ENCODE results near the gene MYRIP.

The MYRIP gene

DNA sequence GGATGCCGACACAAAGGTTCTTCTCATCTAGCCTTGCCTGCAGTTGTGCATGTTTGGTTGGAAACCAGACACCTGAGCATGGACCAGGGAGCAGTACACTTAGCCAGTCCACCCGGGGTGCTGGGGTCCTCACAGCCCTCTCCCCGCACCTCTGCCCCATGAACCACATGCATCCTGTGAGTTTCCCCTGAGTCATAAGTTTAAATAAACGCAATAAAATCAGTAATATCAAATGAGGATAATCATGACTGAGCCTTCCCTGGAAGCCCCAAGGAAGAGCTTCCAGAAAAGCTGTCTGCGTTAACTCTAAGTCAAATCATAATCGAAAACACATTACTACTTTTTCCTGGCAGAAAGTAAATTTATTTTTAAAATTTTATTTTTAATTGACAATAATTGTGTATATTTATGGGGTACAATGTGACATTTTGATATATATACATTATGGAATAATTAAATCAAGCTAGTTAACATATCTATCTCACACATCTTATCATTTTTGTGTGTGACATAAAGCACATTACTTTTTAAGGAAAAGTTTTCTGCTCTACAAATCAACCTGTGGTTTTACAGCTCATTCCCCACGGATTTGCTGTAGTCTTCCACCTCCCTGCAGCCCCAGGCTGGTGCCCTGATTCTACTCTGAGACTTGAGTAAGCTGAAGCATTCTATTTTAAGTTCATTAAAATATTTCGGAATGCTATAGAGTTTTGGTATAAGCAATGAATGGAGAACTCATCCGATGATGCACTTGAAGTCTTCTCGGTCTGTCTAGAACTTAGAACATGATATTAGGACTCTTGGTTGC lies 334.1 kb downstream of the MYRIP start:
- no peak for DNase-seq

DNA sequence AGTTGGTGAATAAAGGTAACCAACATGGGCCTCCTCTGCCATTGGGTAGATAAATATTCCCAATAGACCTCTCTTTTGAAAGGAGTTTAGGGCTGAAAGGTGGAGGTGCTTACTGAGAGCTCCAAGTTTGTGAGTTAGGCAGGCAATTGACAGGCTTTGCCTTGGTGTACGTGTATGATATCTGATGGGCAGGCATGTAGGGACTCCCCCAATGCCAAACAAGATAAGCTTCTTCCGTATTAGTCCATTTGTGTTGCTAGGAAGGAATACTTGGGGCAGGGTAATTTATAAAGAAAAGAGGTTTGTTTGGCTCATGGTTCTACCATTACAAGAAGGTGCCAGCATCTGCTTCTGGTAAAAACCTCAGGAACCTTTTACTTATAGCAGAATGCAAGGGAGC lies 339.4 kb downstream of the MYRIP start:
- no peak for DNase-seq

DNA sequence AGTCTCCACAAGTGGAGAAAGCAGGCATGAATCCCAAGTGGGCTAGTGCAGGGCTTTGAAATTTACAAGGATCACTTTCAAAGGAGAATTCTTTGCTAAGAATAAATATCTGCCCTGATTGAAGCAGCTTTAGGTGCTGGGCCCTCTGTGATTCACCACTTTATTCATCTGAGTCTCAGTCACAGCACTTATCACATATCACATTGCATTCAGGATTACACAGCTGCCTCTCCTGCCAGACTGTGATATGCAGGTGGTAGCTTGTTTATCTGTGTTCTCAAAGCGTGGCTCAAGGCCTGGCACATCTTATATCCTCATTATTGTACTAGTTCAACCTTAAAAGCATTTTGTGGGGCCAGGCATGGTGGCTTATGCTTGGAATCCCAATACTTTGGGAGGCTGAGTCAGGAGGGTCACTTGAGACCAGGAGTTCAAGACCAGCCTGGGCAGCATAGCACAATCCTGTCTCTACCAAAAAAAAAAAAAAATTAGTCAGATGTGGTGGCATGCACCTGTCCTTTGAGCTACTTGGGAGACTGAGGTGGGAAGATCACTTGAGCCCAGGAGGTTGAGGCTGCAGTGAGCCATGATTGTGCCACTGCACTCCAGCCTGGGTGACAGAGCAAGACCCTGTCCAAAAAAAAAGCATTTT lies 343.2 kb downstream of the MYRIP start:
- no peak for DNase-seq

DNA sequence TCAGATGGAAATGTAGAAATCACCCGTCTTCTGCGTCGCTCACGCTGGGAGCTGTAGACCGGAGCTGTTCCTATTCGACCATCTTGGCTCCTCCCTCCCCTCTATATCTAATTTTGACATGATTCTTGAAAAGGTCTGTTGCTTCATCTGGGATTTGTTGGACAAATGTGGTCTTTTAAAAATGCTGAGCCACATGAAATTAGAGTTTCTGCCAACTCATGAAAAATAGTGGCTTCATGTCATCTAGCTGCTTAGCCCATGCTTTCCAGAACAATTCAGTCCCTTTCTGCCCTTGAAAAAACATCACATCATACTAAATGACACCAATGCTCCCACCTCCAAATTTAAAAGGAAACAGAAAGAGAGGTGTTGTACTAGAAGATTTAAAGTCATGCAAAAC lies 351.5 kb downstream of the MYRIP start:
- DNase-seq = no peak

DNA sequence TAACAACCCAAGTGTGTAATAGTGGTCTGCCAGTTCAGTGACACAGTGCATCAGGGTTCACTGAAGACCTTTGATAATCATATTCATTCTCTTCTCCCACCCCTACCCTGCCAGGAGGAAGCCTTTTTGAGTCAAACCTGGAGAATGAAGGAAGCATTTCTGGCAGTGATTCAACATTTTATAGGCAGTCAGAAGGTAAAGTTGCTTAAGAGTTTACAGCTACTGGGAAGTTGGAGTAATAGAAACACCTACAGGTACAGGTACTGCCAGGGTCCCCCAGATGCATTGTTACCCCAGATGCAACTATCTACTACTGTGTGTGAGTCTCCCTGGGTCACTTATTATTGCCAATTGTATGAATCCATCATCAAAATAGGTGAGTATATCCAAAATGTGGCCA lies 353.2 kb downstream of the MYRIP start:
- DNase-seq = no peak

DNA sequence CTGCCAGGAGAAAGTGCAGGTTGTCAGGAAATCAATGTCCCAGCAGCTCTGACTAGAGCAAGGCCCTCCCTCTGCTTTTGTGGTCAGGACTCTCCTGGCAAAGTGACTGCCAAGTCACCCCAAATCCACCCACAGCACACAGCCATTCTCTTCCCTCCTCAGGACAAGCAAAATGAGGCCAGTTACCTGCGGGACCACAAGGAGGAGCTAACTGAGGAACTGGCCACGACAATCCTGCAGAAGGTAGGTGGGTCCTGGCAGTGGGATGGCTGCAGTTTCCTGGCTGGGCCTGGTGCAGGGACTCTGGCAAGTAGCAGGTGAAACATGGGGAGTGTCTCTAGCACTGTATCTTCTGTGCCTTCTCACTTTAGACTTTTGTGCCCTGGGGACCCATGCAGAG lies 357.6 kb downstream of the MYRIP start:
- DNase-seq = no peak

DNA sequence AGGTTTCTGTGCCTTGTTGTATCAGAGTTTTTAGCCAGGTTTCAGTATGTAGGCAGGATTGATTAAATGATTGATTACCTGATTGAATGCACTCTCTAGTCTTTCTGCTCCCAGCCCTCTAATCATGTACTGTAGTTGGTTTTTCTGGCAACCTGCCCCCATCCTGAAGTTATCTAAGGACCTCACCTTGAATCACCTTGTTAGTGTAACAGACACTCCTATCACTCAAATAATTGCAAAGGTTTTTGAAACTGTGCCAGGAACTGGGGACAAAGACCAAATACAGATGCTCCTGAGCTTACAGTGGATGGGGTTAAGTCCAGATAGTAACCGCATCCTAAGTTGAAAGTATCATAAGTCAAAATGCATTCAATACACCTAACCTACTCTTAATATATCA lies 358.5 kb downstream of the MYRIP start:
- no peak for DNase-seq

DNA sequence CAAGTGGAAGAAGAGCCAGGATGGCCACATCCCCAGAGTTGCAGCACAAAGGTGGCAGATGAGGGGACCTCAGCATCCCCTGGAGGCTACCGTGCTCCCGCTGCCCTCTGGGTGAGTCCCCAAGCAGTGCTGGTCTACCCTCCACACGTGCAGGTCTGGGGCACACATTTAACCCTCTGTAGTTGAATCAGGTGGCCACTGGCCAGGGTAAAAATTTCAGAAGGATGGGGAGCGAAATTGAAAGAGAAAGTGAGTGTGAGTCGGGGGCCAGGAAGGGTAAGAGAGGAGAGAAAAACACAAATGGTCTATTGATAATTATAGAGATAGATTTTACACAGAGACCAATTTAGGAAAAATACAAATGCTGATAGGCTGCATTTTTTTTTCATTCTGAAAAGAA lies 360.6 kb downstream of the MYRIP start:
- DNase-seq = no peak

DNA sequence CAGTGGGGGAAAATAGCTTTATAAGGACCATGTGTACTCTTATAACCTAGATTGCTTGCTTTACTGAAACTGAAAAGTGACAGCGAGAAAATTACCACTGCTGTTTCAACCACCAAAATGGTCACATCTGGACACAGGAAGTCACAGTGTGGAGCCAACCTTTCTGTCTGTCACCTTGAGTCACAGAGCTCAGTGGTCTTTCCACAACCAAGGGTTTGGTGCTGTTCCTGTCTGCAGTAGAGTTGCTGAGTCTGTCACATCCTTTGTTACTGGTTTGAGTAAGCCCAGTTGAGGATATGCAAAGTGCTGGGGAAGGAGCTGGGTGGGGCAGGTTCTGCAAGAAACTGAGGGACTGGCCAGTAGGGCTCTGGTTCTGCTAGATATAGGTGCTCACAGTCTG lies 361.0 kb downstream of the MYRIP start:
- DNase-seq = no peak

DNA sequence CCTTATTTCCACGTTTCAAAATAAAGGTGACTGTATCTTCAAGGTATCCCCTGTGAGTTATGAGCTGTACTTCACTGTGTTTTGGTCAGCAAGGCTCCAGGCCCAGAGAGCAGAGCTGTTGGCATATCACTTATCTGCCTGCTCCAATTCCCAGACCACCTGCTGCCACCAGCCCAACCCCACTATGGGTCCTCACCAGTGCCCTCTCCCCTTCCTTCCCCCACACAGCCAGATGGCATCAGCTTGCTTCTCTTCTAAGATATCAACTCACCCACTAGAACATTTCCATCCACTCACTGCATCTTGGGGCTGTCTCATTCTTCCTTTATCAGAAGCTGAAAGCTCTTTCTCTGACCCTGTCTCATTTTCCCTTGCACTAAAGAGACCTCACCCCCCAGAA lies 363.2 kb downstream of the MYRIP start:
- no peak for DNase-seq

DNA sequence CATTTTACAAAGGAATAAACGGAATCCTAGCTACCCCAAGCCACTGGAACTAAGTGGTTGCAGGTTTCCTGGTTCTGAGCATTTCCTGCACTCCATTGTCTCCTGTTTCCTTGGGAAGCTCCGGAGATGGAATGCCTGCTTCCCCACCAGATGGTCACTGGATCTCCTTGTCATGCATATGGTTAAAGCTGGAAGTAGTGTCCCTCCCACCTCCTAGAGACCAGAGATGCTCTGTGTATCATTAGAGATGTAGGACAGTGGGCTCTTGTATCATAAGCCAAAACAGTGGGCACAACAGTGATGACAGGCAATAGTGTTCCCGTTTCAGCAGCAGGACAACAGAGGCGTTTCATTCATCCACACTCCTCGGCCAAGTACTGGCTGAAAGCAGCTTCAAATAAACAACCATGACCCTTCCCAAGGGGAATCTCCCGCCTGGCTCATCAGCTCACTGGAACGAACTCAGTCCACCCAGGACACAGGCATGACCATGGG lies 363.9 kb downstream of the MYRIP start:
- DNase-seq = no peak

DNA sequence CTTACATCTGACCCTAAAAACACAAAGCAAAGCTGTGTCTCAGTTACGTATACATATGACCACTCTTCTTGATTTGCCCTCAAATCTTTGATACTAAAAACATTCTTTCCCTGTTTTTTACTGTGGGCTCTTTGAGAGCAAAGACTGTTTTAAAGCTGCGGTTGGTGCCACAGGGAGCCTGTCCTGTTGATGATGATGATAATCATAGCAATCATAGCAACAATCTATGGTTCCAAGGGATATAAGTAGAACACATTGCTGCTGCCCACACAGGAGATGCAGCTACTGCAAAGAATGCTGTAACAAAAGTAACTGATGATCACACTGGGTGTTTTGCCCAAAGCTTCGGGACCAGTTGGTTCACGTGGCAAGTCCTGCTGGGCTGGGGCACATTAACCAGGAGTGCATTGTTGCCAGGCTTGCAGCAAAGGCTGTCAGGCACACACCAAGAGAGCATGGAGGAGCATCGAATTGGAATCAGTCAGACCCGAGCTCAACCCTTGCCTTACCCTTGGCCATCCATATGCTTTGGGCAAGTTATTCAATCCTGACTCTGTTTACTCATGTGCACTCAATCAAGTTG lies 368.7 kb downstream of the MYRIP start:
- no peak for DNase-seq

DNA sequence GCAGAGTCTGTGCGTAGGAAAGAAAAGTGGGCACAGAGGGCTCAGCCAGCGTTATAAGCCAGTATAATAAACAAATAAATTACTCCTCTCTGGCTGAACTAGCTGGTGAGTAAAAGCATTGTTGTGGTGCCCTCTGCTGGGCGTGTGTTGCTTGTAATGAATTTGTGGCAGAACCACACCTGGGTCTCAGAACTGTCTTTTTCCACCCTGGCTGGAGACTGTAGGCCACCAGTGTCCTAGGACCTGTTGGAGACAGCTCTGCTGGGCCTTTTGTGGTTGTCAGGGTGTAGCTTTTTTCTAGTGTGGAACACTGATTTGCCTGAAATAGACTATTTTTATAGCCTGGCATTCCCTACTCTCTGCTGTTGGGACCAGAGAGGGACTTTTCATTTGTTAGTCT lies 369.6 kb downstream of the MYRIP start:
- peak in 1 of 2 experiments; percentile 51 for DNase-seq

DNA sequence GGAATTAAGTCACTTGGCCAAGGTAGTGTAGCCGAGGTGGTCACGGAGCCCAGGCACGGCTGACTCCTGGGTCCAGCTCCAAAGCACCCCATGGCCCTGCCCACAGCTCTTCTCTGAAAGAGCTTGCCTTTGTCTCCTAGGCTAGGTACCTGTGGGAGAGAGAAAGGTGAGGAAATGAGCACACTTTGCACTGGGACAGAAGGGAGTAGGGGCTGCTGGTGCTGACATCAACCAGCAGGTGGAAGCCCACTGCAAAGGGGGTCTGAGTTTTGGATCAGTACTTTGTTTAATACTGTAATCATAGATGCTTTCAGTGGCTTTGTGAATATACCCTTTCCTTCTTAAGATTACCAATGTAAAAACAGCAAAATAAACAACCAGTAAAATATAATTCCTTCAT lies 371.8 kb downstream of the MYRIP start:
- DNase-seq = no peak

DNA sequence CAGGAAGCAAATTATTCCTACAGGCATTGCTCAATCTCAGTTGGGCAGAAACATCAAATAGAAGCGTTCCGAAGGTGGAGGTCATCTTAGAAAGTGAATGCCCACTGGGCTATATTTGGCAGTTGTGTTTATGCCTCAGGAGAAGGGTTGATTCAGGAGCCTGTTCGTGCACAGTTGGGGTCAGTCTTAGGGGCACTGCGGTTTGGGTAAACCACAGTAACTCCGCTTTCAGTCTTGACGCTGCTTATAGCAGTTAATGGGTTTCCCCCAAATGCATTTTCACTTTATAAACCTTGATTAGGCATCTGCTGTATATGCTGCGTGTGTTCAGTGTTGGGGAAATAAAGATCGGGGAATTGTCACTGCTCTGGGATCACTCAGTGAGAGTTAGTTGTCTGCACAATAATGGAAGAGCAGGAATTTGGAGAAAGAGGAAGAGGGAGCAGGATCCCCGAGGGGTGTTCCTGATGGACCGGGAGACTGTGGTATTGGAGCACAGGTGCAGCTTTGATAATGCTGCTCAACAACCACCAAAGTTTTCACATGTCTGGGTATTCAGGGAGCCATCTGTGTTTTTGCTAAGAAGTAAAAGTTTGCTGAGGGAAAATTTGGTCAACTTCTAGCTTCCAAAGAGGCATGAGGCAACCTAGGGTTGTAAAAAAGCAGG lies 375.8 kb downstream of the MYRIP start:
- no peak for DNase-seq

DNA sequence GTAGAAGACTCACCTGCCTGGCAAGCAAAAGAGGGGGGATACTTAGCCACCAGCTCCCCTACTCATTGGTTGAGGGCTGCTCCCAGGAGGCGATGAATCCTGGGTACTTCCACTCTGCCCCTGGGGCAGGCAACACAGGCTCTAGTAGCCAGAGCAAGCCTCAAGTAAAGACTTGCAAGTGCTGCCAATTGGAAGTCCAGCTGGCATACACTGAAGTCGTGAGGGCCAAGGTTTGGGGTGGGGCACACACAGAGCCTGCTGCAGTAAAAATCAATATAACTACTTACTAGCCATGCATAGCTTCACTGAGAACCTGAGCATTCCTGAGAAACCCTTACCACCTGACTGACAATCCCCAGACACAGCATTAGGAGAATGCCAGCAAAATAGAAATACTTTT lies 377.1 kb downstream of the MYRIP start:
- no peak for DNase-seq

DNA sequence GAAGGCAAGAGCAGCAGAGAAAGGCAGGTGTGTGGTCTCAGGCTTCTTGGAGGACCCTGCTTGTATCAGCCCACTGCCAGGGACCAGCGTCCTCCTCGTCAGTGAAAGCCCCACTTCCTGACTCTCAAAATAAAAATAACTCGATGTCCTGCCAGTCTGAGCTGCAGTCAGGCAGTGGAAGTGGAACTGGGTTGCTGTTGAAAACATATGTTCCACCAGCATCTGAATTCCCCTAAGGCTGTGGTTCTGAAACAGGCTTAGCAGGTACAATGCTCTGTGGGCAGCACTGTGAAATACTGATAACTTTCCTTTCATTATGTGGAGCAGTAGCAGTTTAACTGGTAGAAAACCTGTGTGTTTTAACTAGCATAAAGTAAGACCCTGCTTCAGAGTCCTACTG lies 378.5 kb downstream of the MYRIP start:
- no peak for DNase-seq

DNA sequence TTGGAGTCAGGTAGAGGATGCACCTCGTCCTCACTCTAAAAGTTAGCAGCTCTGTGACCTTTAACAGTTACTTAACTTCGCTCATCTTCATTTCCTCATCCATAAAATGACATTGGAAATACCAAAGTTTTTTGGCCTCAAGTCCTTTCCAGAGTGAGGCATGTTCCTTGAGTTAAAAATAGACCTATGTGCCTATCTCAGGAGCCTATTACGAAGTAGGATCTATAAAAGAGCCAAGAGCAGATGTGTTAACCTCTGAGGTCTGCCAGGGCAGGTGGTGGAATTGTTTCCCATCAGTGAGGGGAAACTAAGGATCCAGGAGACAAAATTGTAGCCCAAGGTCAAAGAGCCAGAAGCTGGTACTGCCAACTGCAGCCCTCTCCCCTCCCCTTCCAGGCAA lies 379.7 kb downstream of the MYRIP start:
- DNase-seq = no peak

DNA sequence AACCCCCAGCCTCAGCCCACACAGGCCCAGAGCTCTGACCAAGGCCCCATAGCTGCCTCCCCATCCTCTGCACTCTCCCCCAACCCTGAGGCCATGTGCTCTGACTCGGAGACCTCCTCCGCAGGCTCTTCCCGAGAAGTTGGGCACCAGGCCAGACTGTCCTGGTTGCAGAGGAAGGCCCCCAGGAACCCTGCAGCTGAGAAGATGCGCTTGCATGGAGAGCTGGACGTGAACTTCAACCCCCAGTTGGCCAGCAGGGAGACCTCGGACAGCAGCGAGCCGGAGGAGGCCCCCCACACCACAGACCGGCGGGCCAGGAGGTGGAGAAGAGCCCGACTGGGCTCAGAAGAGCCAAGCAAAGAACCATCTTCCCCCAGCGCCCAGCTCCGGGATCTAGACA lies 380.6 kb downstream of the MYRIP start:
- no peak for DNase-seq

DNA sequence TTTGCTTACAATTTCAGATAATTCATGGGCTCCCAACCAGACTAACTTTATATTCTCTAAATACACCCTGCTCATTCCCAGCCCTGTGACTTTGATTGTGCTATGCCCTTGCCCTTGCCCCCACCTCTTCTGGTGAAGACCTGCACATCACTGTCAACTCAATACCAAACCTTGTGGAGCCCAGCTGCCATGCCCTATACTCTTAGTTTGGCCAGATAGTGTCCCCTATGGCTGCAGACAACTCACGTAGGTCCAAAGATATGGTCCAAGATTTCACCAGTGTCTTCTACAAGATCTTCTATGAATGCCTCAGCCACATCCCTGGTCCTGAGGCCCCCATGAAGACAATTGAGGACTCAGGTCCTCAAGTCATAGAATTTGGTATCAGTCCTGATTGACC lies 381.8 kb downstream of the MYRIP start:
- no peak for DNase-seq

DNA sequence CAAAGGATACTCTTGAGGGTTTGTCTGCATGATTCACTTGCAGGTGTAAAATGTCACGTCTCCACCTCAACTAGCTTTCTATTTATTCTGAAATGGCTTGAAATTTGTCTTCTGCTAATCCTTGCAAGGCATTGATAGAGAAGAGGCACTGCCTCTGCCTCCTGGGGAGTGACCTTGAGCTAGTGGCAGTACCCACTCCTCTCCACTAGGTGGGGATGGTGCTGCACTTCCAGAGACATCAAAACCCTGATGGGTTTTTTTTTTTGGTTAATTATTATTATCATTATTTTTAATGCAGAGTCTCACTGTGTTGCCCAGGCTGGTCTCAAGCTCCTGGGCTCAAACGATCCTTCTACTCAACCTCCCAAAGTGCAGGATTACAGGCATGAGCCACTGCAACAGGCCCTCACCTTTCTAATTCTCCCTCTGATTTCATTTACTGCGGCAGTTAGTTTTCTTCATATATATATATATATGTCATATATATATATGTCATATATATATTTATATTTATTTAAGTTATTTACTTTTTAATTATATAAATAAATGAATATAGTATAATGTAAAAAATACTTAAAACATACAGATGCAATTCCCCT lies 382.5 kb downstream of the MYRIP start:
- peak in 1 of 2 experiments; percentile 50 for DNase-seq

DNA sequence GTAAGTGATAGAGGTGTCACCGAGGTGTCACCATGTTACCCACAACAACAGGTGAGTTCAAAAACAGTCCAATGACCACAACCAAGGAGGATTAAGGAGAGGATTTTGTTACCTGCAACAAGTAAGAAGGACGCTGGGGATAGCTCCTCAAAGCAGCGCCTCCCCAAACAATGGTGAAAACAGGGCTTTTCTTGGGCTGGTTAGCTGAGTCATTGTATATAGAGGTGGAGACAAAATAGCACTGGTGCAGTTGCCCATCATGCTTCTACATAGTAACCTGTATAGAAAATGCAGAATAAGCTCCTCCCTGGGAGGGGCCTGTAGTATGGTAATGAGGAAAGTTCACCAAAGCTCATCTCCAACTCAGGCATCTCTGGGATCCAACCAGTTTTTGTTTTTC lies 383.2 kb downstream of the MYRIP start:
- DNase-seq = no peak

DNA sequence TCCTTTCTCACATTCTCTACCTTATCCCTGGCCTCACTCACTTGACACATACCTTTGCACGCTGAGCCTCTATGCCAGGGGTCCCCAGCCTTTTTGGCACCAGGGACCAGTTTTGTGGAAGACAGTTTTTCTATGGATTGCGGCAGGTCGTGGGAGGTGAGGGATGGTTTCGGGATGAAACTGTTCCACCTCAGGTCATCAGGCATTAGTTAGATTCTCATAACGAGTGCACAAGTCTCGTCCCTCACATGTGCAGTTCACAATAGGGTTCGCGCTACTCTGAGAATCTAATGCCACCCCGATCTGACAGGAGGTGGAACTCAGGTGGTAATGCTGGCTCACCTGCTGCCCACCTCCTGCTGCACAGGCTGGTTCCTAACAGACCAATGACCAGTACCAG lies 387.6 kb downstream of the MYRIP start:
- DNase-seq = no peak
